GM12892 (cell line): ENCODE measurements around the gene RPUSD4.

Source experiments
- DNase-seq: peaks from one replicate; pipeline ENCODE4 v3.0.0; 2011; ENCODE audit not compliant: insufficient read length
- FAIRE-seq: peaks from 2 replicates; lab custom pipeline; 2011; peaks lifted over from hg19 to GRCh38; lab: Jason Lieb, UNC
- POLR2A ChIP-seq: IDR thresholded peaks from 2 replicates; pipeline ENCODE4 v1.6.1; 2011; ENCODE audit warnings: low read depth, low read length, control low read depth
- POLR2AphosphoS5 ChIP-seq: IDR thresholded peaks from 2 replicates; pipeline ENCODE4 v1.6.1; 2011; ENCODE audit warnings: low read depth, low read length, control low read depth
- TAF1 ChIP-seq: IDR thresholded peaks from 2 replicates; pipeline ENCODE4 v1.6.1; 2011; ENCODE audit warnings: low read depth, mild to moderate bottlenecking, control low read depth, low read length, borderline replicate concordance

The RPUSD4 gene

DNA sequence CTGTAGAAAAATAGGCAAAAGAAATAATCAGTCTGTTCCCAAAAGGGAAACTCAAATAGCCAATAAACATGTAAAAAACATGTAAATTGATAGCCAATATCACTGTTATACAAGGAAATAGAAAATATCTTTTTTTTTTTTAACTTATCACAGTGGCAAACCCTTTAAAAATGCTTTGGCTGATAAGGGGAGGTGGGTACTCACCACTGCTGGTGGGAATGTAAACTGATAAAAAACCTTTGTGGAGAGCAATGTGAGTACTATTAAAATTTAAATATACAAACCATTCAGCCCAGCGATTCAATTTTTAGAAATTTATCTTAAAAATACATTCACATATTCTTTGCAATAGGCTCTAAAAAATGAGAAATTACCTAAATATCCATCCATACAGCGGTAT lies 3.6 kb downstream of the RPUSD4 start:
- FAIRE-seq (no peak), DNase-seq (no peak)
- TF ChIP-seq TAF1: no peak
- no peak for TF ChIP-seq POLR2A
- no peak for TF ChIP-seq POLR2AphosphoS5

DNA sequence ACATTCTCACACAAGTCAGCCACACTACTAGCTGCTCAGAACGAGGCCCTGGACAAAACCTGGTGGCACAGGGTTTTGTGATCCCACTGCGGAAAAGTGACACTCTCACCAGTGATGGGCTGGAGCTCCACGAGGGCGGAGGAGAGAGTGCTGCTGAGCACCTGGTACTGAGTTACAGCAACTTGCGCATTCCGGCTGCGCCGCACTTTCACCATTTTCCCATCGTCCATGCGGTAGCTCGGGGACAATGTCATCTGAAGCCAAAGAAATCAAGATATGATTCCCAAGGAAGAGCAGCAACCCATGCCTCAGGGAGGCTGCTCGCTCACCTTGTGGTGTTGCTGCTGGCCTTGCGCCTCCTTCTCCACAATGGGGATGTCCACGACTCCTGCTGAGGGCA lies 6.1 kb downstream of the RPUSD4 start:
- DNase-seq: no peak

DNA sequence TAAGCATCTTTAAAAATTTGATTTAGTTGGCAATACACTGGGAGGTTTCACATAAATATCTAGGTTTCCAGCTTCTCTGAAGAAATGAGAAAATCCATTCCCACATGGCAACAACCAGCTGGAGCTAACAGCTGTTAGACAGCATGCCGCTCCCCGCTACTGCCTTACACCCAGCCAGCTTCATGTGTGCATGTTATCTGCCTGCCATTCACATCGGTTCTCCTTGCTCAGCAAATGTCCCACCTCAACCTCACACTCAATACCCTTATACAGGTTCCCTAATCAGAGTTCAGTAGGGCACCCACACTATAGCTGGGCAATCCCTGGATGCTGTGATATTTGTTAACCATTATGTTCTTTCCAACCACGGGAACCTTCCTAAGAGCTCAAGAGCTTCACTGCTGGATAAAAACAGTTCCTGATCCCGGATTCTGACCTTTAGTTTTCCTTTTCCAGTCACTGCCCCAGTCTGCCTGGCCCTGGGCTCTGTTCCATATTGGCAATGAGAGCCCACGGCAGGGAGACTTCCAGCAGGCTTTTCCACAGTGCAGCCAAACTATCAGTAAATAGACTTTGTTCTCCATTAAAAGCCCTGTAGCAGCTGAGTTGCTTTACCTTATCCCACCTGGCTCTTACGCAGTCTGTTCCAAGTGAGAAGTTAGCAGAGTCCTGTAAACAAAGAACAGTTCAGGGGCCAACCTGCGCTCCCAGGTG lies 8.6 kb downstream of the RPUSD4 start:
- TF ChIP-seq POLR2AphosphoS5 (no peak), TAF1 (no peak), POLR2A (no peak)
- DNase-seq (no peak), FAIRE-seq (peak; percentile 27)

More for the DNA sequence above, 6.1 kb downstream of the RPUSD4 start:
- no peak for FAIRE-seq
- no peak for TF ChIP-seq TAF1
- no peak for TF ChIP-seq POLR2AphosphoS5
- no peak for TF ChIP-seq POLR2A

DNA sequence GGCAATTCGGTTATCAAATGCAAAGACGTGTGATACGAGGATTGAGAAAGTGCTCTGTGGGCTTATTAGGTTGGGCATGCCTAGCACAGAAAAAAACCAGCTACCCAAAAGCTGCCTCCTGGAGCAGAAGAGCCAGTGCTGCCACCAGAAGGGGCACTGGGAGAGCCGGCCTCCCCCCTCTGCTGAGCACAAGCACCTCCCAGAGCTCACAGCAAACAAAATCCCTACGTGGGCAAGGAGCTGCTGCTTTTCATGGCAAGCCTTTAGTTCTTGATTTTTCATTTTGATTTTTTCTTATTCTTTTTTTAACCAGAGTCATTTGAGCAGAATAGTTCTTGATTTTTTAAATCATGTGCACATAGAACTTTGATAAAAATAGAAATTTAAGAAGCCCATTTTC lies 12.8 kb downstream of the RPUSD4 start:
- no peak for FAIRE-seq
- TF ChIP-seq POLR2A (no peak), POLR2AphosphoS5 (no peak), TAF1 (no peak)
- no peak for DNase-seq

DNA sequence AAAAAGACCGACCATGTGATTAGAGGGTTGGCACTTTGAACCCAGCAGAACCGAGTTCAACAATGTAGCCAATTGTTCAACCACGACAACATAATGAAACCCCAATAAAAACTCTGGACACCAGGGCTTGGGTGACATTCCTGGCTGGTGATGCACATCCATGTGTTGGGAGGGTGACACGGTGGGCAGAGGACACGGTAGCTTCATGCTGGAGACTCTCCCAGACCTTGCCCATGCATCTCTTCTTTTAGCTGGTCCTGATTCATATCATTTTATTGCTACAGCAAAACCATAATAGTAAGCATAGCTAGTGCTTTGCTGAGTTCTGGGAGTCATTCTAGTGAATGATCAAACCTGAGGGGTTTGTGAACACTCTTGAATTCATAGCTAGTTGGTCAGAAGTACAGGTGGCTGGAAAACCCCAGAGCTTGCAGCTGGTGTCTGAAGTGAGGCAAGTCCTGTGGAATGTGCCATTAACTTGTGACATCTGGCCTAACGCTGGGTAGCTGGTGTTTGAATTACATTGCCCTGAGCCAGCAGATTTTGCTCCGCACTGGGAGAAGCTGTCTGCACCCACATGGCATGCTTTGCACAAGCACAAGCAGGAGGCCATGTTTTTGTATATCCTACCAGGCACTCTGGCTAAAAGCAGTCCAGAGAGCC lies 14.0 kb downstream of the RPUSD4 start:
- DNase-seq (no peak), FAIRE-seq (peak; percentile 50)
- TF ChIP-seq POLR2A (no peak), TAF1 (no peak), POLR2AphosphoS5 (no peak)

DNA sequence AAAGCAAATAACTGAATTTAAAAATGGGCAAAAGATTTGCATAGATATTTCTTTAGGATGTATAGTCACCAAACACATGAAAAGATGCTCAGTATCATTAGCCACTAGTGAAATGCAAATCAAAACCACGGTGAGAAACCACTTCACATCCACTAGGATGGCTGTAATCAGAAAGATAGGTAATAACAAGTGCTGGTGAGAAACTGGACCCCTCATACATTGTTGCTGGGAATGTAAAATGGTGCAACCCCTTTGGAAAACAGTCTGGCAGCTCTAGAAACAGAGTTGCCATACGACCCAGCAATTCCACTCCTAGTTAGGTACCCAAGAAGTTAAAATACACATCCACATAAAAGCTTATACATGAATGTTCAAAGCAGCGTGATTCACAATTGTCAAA lies 16.3 kb downstream of the RPUSD4 start:
- DNase-seq: no peak
- FAIRE-seq: peak; percentile 27

DNA sequence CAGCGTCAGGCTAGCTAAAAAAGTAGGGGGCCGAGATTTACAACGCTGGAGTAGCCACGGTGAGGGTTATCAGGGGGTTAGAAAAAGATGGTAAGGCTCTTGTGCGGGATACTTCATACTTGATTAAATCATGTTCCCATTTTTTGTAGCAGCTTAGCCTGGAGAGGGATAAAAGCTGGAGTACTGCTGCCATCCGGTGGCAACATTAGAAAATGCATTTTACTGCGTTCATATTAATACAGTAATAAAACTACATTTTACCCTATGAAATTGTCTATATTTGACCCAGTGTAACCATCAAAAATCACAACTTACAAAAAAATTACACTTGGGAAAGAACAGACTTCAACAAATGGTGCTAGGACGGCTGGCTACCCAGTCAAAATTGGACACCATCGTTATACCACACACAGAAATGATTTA lies 17.3 kb downstream of the RPUSD4 start:
- TF ChIP-seq POLR2A (no peak), POLR2AphosphoS5 (no peak), TAF1 (no peak)
- FAIRE-seq: peak; percentile 14
- DNase-seq: no peak

More for the DNA sequence above, 16.3 kb downstream of the RPUSD4 start:
- TF ChIP-seq TAF1: no peak
- no peak for TF ChIP-seq POLR2AphosphoS5
- no peak for TF ChIP-seq POLR2A

DNA sequence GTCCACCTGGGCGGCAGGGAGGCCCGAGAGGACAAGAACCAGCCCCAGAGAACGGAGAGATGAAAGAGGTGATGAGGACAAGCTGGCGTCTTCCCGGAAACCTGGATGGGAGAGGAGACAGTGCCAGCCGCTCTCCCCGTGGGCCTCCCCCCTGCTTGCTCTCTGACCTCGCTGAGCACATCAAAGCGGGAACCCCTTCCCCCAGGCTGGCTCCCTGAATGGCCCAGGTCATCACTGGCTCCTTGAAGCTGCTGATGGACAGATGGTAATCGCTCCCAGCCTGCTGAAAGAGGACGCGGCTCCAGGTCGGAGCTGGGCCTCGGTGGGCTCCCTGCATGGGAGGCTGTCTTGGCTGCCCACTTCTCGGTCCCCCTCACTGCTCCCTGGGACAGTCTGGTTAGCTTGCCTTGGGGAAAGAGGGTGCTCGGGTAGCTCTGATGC lies 18.4 kb downstream of the RPUSD4 start:
- FAIRE-seq (no peak), DNase-seq (no peak)
- TF ChIP-seq POLR2A: no peak
- TF ChIP-seq TAF1: no peak
- TF ChIP-seq POLR2AphosphoS5: no peak

DNA sequence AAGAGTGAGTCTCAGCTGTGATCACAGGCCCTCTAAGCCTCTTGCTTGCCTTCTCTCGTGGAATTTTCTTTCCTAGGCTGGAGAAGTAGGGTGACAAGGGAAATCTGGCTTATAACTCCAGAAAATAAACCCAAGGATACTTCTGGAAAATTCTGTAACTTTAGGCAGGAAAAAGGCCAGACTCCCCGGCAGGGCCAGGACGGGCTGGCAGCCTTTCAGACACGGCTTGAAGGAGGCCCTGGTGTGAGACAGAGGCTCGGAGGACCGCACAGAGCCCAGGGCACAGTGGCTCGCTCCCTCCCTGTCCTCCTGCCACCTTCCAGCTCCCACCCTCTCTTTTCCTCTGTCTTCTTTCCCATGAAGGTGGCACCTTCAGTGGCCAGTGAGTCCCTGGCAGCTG lies 19.1 kb downstream of the RPUSD4 start:
- DNase-seq (no peak), FAIRE-seq (no peak)
- no peak for TF ChIP-seq POLR2A
- TF ChIP-seq TAF1: no peak
- TF ChIP-seq POLR2AphosphoS5: no peak

DNA sequence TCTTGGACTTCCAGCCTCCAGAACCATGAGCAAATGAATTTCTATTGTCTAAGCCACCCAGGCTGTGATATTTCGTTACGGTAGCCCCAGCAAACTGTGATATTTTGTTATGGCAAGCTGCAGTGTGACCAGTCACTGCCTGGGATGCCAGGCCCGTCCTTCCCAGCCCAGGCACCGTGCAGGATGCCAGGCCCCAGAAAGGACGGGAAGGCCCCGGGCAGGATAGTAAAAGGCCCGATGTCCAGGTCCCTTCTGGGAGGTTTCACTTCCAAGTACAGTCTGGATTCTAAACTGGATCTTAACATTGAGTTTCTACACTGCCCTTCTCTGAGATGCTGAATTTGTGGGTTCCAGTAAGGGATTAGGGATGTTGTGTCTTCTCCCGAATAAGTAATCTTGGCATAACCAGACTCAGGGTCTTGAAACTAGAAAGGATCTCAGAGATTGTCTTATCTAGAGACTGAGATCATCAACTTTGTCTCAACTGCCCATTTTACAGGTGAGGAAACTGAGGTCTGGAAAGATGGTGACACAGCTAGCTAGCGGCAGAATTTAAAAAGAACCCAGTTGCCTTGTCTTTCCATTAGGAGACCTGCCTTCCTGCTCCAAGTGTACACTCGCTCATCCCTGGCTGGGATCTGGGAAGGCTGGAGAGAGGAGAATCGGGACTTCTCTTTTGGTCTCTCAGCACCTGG lies 19.9 kb downstream of the RPUSD4 start:
- DNase-seq (no peak), FAIRE-seq (no peak)
- TF ChIP-seq POLR2A (no peak), POLR2AphosphoS5 (no peak), TAF1 (no peak)

DNA sequence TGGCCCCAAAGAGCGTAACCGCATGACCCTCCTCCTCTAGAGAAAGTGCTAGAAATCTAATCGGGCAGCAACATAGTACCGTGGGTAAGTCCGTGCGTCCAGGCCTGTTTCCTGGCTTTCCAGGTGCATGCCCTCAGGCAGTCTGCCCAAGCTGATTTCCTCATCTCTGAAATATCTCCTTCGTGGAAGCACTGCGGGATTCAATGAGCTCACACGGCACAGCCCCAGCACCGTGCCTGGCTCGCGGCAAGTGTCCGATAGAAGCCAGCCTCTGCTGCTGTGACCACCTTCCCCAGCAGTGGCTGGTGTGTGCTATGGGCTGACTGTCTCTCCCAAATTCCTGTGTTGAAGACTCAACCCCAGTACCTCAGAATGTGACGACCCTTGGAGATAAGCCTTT lies 20.7 kb downstream of the RPUSD4 start:
- no peak for FAIRE-seq
- TF ChIP-seq POLR2A (no peak), POLR2AphosphoS5 (no peak), TAF1 (no peak)

More for the DNA sequence above, 20.7 kb downstream of the RPUSD4 start:
- no peak for DNase-seq
